Eye (tissue), 1 donor: ENCODE results near the gene GRAMD2A.

Source experiments
- DNase-seq: peaks from one replicate; pipeline ENCODE4 v3.0.0-alpha.2; 2015

GRAMD2A gene

GRCh38 chr15:72197460-72198355 is at the start of gene GRAMD2A:
Gene GRAMD2A (minus strand): TSS chr15:72197787.
- peak; percentile 51 for DNase-seq

GRCh38 chr15:72242775-72243370 is 45.3 kb upstream of the GRAMD2A start:
- DNase-seq: no peak

- no peak for DNase-seq
These were observed 42.1 kb upstream of the GRAMD2A start for GRCh38 chr15:72239652-72240051.

GRCh38 chr15:72238586-72238985 is 41.0 kb upstream of the GRAMD2A start:
- no peak for DNase-seq

- no peak for DNase-seq
These were observed 40.3 kb upstream of the GRAMD2A start for GRCh38 chr15:72237853-72238224.

GRCh38 chr15:72237029-72237852 is 39.7 kb upstream of the GRAMD2A start:
- DNase-seq: no peak

GRCh38 chr15:72236381-72237003 is 38.9 kb upstream of the GRAMD2A start:
- no peak for DNase-seq

GRCh38 chr15:72235298-72235697 is 37.7 kb upstream of the GRAMD2A start:
- DNase-seq: no peak

- no peak for DNase-seq
These were observed 36.2 kb upstream of the GRAMD2A start for GRCh38 chr15:72233769-72234168.

GRCh38 chr15:72231833-72232478 is 34.4 kb upstream of the GRAMD2A start:
- DNase-seq: no peak

- peak; percentile 98 for DNase-seq
These were observed 33.7 kb upstream of the GRAMD2A start, which contains the start of gene PKM for GRCh38 chr15:72231066-72231832. Gene PKM (minus strand): TSS chr15:72231190. CDS start chr15:72219097, 12,093 bp downstream.

GRCh38 chr15:72230197-72231065 is 32.8 kb upstream of the GRAMD2A start:
- peak; percentile 97 for DNase-seq

- DNase-seq: no peak
These were observed 32.3 kb upstream of the GRAMD2A start for GRCh38 chr15:72229947-72230196.

GRCh38 chr15:72229076-72229946 is 31.7 kb upstream of the GRAMD2A start:
- peak; percentile 68 for DNase-seq

GRCh38 chr15:72227720-72228119 is 30.1 kb upstream of the GRAMD2A start:
- no peak for DNase-seq

- no peak for DNase-seq
These were observed 29.6 kb upstream of the GRAMD2A start for GRCh38 chr15:72227192-72227586.

- no peak for DNase-seq
These were observed 25.7 kb upstream of the GRAMD2A start for GRCh38 chr15:72223278-72223677.

- DNase-seq: no peak
These were observed 24.8 kb upstream of the GRAMD2A start for GRCh38 chr15:72222393-72222792.

- DNase-seq: no peak
These were observed 23.1 kb upstream of the GRAMD2A start for GRCh38 chr15:72220687-72221086.

GRCh38 chr15:72217216-72217615 is 19.6 kb upstream of the GRAMD2A start:
- DNase-seq: no peak
